ENCODE results near the gene PIAS2. TPM values are rescaled to one million over a fixed set of nuclear protein-coding genes. Genes with fewer than 3 reads are reported as not detected.
A peak's percentile ranks its signal among the peaks of the same experiment; 100 is the strongest.
"Not testable (repeated sequence)": the region's sequence is repeated elsewhere in the genome, so short reads cannot be mapped to it uniquely, and the experiment has no call there.

Gene PIAS2
- total and polyA plus RNA-seq, 4 experiments from 2014 or later: 18.6 to 38.3 (median 28.2) TPM

- Histone ChIP-seq H3K27me3 (ENCODE audit: insufficient read depth, low read length) (no peaks in the 10 kb centered on the region), H3K4me1 (ENCODE audit: insufficient read depth, low read length) (no peaks in the 10 kb centered on the region), H3K4me3 (ENCODE audit: low read length in 2 of 2) (no peak overlapping the region), H3K9me3 (ENCODE audit: control insufficient read depth in 1 of 2, low read length in 2 of 2) (peaks cover 0 to under 1% of the 10 kb centered on the region in 2 donors), H3K36me3 (ENCODE audit: insufficient read depth, low read length) (no peaks in the 10 kb centered on the region), H3K27ac (ENCODE audit: low read depth, low read length) (no peak overlapping the region)
- ChIA-PET CTCF (ENCODE audit: partially characterized antibody) (no interaction called here), POLR2A (ENCODE audit: partially characterized antibody) (no interaction called here)
- H3K36me3 Mint-ChIP-seq: peaks cover 30 to 46% of the 10 kb centered on the region in 2 donors
- no peaks in the 10 kb centered on the region for H3K27me3 Mint-ChIP-seq
- intact Hi-C loops (cut with micrococcal nuclease): no loop called here
- peaks cover 4 to 14% (median 5%) of the 10 kb centered on the region in 4 donors for H3K4me1 Mint-ChIP-seq
- H3K9me3 Mint-ChIP-seq: peaks cover 0 to 18% (median 12%) of the 10 kb centered on the region in 8 donors
- H3K27ac Mint-ChIP-seq: no peak overlapping the region
- DNase-seq: no peak
- H3K4me3 Mint-ChIP-seq: no peak overlapping the region
Observed at GRCh38 chr18:46883180-46883579, 34.1 kb downstream of the PIAS2 start.

- peaks cover 0 to 11% of the 10 kb centered on the region in 2 donors for H3K9me3 ChIP-seq (ENCODE audit: control insufficient read depth in 1 of 2, low read length in 2 of 2)
- no peak overlapping the region for H3K4me3 ChIP-seq (ENCODE audit: low read length in 2 of 2)
- POLR2A ChIA-PET (ENCODE audit: partially characterized antibody): no interaction called here
- Mint-ChIP-seq H3K9me3 (peaks cover 4 to 42% (median 36%) of the 10 kb centered on the region in 8 donors), H3K4me3 (peak overlapping the region in 4 of 8 donors; percentile 1 to 40 (median 20)), H3K4me1 (peaks cover 8 to 47% (median 20%) of the 10 kb centered on the region in 4 donors), H3K36me3 (peaks cover 64 to 73% of the 10 kb centered on the region in 2 donors), H3K27ac (peak overlapping the region in 2 of 7 donors; percentile 21 to 68), H3K27me3 (no peaks in the 10 kb centered on the region)
- H3K27ac ChIP-seq (ENCODE audit: low read depth, low read length): no peak overlapping the region
- intact Hi-C loops (cut with micrococcal nuclease): no loop called here
- H3K4me1 ChIP-seq (ENCODE audit: insufficient read depth, low read length): peaks cover 16% of the 10 kb centered on the region
- CTCF ChIA-PET (ENCODE audit: partially characterized antibody): no interaction called here
- no peaks in the 10 kb centered on the region for H3K36me3 ChIP-seq (ENCODE audit: insufficient read depth, low read length)
- no peak for DNase-seq
- H3K27me3 ChIP-seq (ENCODE audit: insufficient read depth, low read length): no peaks in the 10 kb centered on the region
Observed at GRCh38 chr18:46877329-46877987, 39.8 kb downstream of the PIAS2 start.

GRCh38 chr18:46868169-46868921 lies 49.0 kb downstream of the PIAS2 start:
- Mint-ChIP-seq H3K36me3 (peaks cover 51 to 56% of the 10 kb centered on the region in 2 donors), H3K4me1 (peaks cover 18 to 32% (median 23%) of the 10 kb centered on the region in 4 donors), H3K27ac (no peak overlapping the region), H3K27me3 (no peaks in the 10 kb centered on the region), H3K9me3 (peaks cover 3 to 37% (median 26%) of the 10 kb centered on the region in 8 donors), H3K4me3 (peak overlapping the region in 1 of 8 donors; percentile 11)
- intact Hi-C loops (cut with micrococcal nuclease): no loop called here
- ChIA-PET POLR2A (ENCODE audit: partially characterized antibody) (no interaction called here), CTCF (ENCODE audit: partially characterized antibody) (interaction anchor here (1.1 kb wide), 1 partner anchor 27 kb away, joined by 3 read pairs; no protein-coding TSS in a partner anchor)
- Histone ChIP-seq H3K27ac (ENCODE audit: low read depth, low read length) (no peak overlapping the region), H3K27me3 (ENCODE audit: insufficient read depth, low read length) (no peaks in the 10 kb centered on the region), H3K9me3 (ENCODE audit: control insufficient read depth in 1 of 2, low read length in 2 of 2) (peaks cover 0 to 5% of the 10 kb centered on the region in 2 donors), H3K36me3 (ENCODE audit: insufficient read depth, low read length) (no peaks in the 10 kb centered on the region), H3K4me1 (ENCODE audit: insufficient read depth, low read length) (peaks cover 4% of the 10 kb centered on the region), H3K4me3 (ENCODE audit: low read length in 2 of 2) (no peak overlapping the region)
- DNase-seq: no peak

GRCh38 chr18:46867367-46868143 lies 49.8 kb downstream of the PIAS2 start:
- peaks cover 49 to 50% of the 10 kb centered on the region in 2 donors for H3K36me3 Mint-ChIP-seq
- H3K4me1 Mint-ChIP-seq: peaks cover 10 to 32% (median 20%) of the 10 kb centered on the region in 4 donors
- no peak overlapping the region for H3K27ac Mint-ChIP-seq
- DNase-seq: no peak
- H3K9me3 ChIP-seq (ENCODE audit: control insufficient read depth in 1 of 2, low read length in 2 of 2): peaks cover 0 to 5% of the 10 kb centered on the region in 2 donors
- POLR2A ChIA-PET (ENCODE audit: partially characterized antibody): no interaction called here
- intact Hi-C loops (cut with micrococcal nuclease): no loop called here
- no peaks in the 10 kb centered on the region for H3K27me3 Mint-ChIP-seq
- CTCF ChIA-PET (ENCODE audit: partially characterized antibody): interaction anchor here (1.1 kb wide), 1 partner anchor 27 kb away, joined by 3 read pairs; no protein-coding TSS in a partner anchor
- no peak overlapping the region for H3K4me3 Mint-ChIP-seq
- peaks cover 3 to 35% (median 26%) of the 10 kb centered on the region in 8 donors for H3K9me3 Mint-ChIP-seq
- no peaks in the 10 kb centered on the region for H3K4me1 ChIP-seq (ENCODE audit: insufficient read depth, low read length)
- no peak overlapping the region for H3K4me3 ChIP-seq (ENCODE audit: low read length in 2 of 2)
- no peak overlapping the region for H3K27ac ChIP-seq (ENCODE audit: low read depth, low read length)
- H3K27me3 ChIP-seq (ENCODE audit: insufficient read depth, low read length): no peaks in the 10 kb centered on the region
- no peaks in the 10 kb centered on the region for H3K36me3 ChIP-seq (ENCODE audit: insufficient read depth, low read length)

- H3K27me3 Mint-ChIP-seq: no peaks in the 10 kb centered on the region
- intact Hi-C loops (cut with micrococcal nuclease): no loop called here
Observed at GRCh38 chr18:46866523-46866922, 50.8 kb downstream of the PIAS2 start.

GRCh38 chr18:46865245-46865644 lies 52.1 kb downstream of the PIAS2 start:
- intact Hi-C loops (cut with micrococcal nuclease); CTCF ChIA-PET (ENCODE audit: partially characterized antibody); H3K27ac Mint-ChIP-seq; H3K27me3 ChIP-seq (ENCODE audit: insufficient read depth, low read length); H3K4me1 ChIP-seq (ENCODE audit: insufficient read depth, low read length); H3K36me3 ChIP-seq (ENCODE audit: insufficient read depth, low read length); H3K27ac ChIP-seq (ENCODE audit: low read depth, low read length); H3K9me3 ChIP-seq (ENCODE audit: control insufficient read depth in 1 of 2, low read length in 2 of 2); H3K4me3 ChIP-seq (ENCODE audit: low read length in 2 of 2); H3K4me3 Mint-ChIP-seq; DNase-seq; H3K27me3 Mint-ChIP-seq: not testable (repeated sequence)
- Mint-ChIP-seq H3K36me3 (peaks cover 43 to 52% of the 10 kb centered on the region in 2 donors), H3K9me3 (peaks cover 0 to 26% (median 21%) of the 10 kb centered on the region in 8 donors), H3K4me1 (peaks cover 4 to 30% (median 21%) of the 10 kb centered on the region in 4 donors)
- POLR2A ChIA-PET (ENCODE audit: partially characterized antibody): interaction anchor here (0.6 kb wide), 1 partner anchor 90 kb away, joined by 3 read pairs; no protein-coding TSS in a partner anchor

More at GRCh38 chr18:46866523-46866922, 50.8 kb downstream of the PIAS2 start:
- Histone ChIP-seq H3K4me3 (ENCODE audit: low read length in 2 of 2) (no peak overlapping the region), H3K9me3 (ENCODE audit: control insufficient read depth in 1 of 2, low read length in 2 of 2) (peaks cover 0 to 5% of the 10 kb centered on the region in 2 donors), H3K27me3 (ENCODE audit: insufficient read depth, low read length) (no peaks in the 10 kb centered on the region), H3K27ac (ENCODE audit: low read depth, low read length) (no peak overlapping the region), H3K4me1 (ENCODE audit: insufficient read depth, low read length) (no peaks in the 10 kb centered on the region), H3K36me3 (ENCODE audit: insufficient read depth, low read length) (no peaks in the 10 kb centered on the region)
- Mint-ChIP-seq H3K9me3 (peaks cover 3 to 33% (median 25%) of the 10 kb centered on the region in 8 donors), H3K4me1 (peaks cover 7 to 29% (median 20%) of the 10 kb centered on the region in 4 donors), H3K27ac (peak overlapping the region in 1 of 7 donors; percentile 22), H3K36me3 (peaks cover 44 to 50% of the 10 kb centered on the region in 2 donors), H3K4me3 (no peak overlapping the region)
- CTCF ChIA-PET (ENCODE audit: partially characterized antibody): no interaction called here
- no peak for DNase-seq
- POLR2A ChIA-PET (ENCODE audit: partially characterized antibody): no interaction called here

Measured in CD4-positive, alpha-beta memory T cell (primary cell).